Lower leg skin (tissue), 4 donors: Measurements from ENCODE around the gene SHH. TPM values are rescaled to one million over a fixed set of nuclear protein-coding genes. Genes with fewer than 3 reads are reported as not detected.

Experiments
- DNase-seq, 2 donors: peaks; one replicate each; pipeline ENCODE4 v3.0.0-alpha.2; 2019; ENCODE audit warnings: low spot score in 2 of 2
- H3K4me3 ChIP-seq: fragments of 200-600 bp; sonication (generic); 2 replicates; pipeline ENCODE4 v1.5.1; 2017; ENCODE audit warnings: mild to moderate bottlenecking, low read depth; ENCODE audit not compliant: poor library complexity, severe bottlenecking
- POLR2A ChIP-seq, 2 donors: fragments of 450-650 bp; IDR thresholded peaks; one replicate each; pipeline ENCODE4 v1.6.1; 2016 to 2017; ENCODE audit warnings: antibody characterized with exemption in 2 of 2, mild to moderate bottlenecking in 1 of 2, moderate library complexity in 1 of 2
- WGBS, 2 donors: methylation state at CpG; one replicate each; pipeline ENCODE4 v1.1.5; 2018; 5-methylcytosine and 5-hydroxymethylcytosine counted together
- intact Hi-C: fragments of 100-400 bp; cut with DNase I; formaldehyde crosslinking; loops from one replicate; pipeline ENCODE4 v1.15.0; 2023; ENCODE audit warnings: low total_unique reads
- total RNA-seq, 4 donors: library from RNA; depleted of rRNA; stranded (reverse); fragments of >200 nt; gene quantifications; one replicate each; pipeline ENCODE4 v1.1.0, GENCODE V29; 2016
- TF ChIP-seq, protein P1 (sequence below), 3 donors: fragments of 450-650 bp; IDR thresholded peaks; one replicate each; pipeline ENCODE4 v1.5.1; 2016; ENCODE audit warnings: antibody characterized with exemption in 3 of 3, mild to moderate bottlenecking in 3 of 3, moderate library complexity in 2 of 3

Gene SHH
- total RNA-seq, 4 donors from 2014 or later = not detected

DNA sequence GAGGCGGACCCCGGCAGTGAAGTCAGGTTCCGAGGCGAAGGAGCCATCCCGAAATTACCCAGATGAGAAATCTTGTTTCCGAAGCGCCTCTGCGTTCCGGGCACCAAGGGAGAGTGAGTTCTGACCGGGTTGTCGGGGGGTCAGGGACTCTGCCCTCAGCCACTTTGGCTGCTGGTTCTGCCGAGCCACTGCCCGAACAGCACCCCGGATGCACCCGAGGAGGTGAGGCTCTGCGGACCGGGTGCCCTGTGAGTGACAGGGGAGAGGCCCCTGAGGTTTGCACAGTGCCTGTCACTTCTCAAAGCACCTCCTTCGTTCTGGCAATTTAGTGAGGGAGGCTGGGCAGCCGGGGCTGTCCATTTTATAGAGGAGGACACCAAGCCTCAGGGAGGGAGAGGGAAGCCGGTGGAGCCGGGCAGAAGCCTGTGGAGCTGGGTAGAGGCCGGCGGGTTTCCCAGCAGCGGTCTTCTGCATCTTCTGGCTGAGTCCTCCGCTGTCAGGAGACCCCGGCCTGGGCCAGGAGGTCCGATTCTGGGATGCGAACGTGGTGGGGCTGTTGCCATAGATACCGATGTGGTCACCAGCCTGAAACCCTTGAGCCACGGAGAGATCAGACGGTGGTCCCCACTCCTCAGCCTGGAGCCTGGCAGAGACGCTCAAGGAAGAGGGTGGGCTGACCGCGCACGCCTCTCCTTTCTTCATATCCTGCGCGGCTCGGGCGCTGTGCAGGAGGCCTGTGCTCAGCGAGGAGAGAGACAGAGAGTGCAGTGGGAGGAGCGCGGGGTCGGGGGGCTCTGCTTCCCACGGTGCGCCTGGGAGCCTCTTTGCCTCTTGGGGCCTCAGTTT lies 18.9 kb upstream of the SHH start:
- no peak for TF ChIP-seq POLR2A (IDR thresholded peaks at IDR 0.05)
- TF ChIP-seq, protein P1, sequence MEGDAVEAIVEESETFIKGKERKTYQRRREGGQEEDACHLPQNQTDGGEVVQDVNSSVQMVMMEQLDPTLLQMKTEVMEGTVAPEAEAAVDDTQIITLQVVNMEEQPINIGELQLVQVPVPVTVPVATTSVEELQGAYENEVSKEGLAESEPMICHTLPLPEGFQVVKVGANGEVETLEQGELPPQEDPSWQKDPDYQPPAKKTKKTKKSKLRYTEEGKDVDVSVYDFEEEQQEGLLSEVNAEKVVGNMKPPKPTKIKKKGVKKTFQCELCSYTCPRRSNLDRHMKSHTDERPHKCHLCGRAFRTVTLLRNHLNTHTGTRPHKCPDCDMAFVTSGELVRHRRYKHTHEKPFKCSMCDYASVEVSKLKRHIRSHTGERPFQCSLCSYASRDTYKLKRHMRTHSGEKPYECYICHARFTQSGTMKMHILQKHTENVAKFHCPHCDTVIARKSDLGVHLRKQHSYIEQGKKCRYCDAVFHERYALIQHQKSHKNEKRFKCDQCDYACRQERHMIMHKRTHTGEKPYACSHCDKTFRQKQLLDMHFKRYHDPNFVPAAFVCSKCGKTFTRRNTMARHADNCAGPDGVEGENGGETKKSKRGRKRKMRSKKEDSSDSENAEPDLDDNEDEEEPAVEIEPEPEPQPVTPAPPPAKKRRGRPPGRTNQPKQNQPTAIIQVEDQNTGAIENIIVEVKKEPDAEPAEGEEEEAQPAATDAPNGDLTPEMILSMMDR (IDR thresholded peaks at IDR 0.05) = no peak
- no peak overlapping the region for H3K4me3 ChIP-seq
- DNase-seq = no peak
- intact Hi-C loops = no loop called here
- WGBS, 2 donors = 82 to 84% methylated on average over 40 to 41 of the region's 46 CpGs

DNA sequence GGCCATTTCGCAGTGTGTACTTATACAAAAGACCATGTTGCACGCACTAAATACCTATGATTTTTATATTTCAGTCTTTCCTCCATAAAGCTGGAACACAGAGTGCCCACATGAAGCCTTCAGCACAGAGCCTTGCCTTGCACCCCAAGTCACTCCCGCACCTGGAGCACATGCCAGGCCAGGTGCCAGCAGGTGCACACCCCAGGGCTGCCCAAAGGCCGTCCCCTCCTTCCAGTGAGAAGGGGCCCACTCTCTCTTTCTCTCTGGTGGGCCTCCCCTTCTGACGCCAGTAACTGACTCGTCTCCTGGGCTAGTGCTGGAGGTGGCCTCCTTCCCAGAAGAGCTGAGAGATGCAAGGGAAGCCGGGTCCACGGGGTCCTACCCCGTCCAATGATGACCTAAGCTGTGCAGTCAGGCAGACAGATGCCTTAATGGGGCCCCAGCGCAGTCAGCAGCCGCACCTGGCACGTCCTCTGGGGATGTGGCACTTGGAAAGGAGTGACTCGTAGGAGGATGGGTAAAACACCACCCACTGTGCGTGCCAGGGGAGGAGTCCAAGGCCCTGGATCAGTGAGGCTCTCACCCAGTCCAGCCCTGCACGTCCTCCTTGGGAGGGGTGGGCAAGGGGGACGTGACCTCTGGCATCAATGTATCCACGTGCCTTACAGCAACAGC lies 17.7 kb upstream of the SHH start:
- TF ChIP-seq, protein P1 (IDR thresholded peaks at IDR 0.05) = no peak
- no peak for TF ChIP-seq POLR2A (IDR thresholded peaks at IDR 0.05)
- DNase-seq = no peak
- intact Hi-C loops = no loop called here
- no peak overlapping the region for H3K4me3 ChIP-seq
- WGBS, 2 donors = 59 to 63% methylated on average over 12 to 13 of the region's 17 CpGs

DNA sequence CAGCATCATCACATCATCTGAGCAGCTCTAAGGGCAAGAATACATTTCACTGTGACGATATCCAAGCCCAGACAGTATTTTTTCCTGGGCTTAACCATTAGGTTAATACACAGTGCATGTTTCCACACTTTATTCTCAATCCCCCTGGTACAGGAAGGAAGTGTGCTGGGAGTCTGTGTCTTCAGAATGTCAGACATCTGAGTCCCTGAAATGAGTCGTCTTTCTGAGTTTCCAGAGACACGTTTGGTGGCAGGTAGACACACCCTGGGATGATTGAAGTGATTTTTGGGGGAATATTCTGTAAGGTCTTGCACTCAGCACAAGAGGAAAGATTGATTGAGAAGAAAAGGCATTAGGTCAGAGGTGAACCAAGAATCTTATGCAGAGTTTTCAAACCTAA lies 13.1 kb upstream of the SHH start:
- intact Hi-C loops = no loop called here
- DNase-seq = no peak
- 27 to 34% methylated on average over 3 of the region's 3 CpGs for WGBS, 2 donors
- H3K4me3 ChIP-seq = no peak overlapping the region
- TF ChIP-seq POLR2A (IDR thresholded peaks at IDR 0.05) = no peak
- TF ChIP-seq, protein P1 (IDR thresholded peaks at IDR 0.05) = no peak

DNA sequence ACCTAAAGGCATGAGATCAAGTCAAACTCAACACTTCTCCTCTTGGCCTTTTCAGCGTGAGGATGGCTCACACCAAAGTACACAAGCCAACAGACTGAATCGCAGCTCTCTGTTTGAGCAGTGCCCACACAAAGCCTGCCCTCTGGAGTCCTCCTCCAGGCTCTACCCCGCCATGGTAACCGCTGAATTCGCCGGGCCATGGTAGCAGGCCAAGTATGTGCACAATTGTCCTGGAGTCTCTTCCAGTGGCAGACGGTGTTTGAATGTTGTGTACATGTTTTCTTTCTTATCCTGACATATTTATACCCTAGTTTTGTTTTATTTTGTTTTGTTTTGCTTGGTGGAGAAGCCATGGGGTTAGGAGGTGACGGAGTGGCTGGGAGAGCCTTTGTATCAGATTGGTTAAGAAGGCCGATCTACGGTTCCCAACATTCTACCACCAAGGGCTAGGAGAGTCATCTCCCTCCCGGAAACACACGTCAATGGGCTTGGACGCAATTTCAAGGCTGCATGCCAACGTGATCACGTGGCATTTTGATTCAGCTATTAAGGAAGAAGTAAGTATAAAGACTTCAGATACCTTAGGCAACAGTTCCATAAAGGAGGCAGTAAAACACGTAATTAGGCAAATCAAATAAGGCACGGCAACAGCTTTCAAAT lies 12.1 kb upstream of the SHH start:
- 65 to 67% methylated on average over 17 of the region's 17 CpGs for WGBS, 2 donors
- no peak for TF ChIP-seq POLR2A (IDR thresholded peaks at IDR 0.05)
- TF ChIP-seq, protein P1 (IDR thresholded peaks at IDR 0.05) = no peak
- no peak for DNase-seq
- H3K4me3 ChIP-seq = no peak overlapping the region
- intact Hi-C loops = no loop called here

DNA sequence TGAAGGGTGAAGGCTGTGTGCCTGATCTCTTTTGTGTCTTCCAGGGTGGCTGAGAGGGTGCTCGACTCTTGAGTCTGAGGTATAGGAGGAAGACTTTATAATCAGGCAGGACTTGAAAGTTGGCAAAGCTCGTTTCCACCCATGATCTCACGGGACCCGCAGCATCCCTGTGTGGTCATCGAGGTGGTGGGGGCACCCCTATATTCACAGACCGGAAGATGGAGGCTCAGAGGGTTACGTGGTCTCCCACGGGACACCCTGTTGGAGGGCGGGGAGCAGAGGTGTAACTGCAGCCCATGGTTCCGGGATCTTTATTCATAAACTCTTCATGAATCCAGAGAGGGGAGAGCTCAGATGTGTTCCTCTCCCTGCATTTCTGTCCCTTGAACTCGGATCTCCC lies 9.6 kb upstream of the SHH start:
- intact Hi-C loops = no loop called here
- no peak for DNase-seq
- TF ChIP-seq, protein P1 (IDR thresholded peaks at IDR 0.05) = no peak
- no peak for TF ChIP-seq POLR2A (IDR thresholded peaks at IDR 0.05)
- WGBS, 2 donors = 84 to 87% methylated on average over 11 of the region's 11 CpGs
- H3K4me3 ChIP-seq = no peak overlapping the region
